Measurements from ENCODE around the gene RAD51B.

RAD51B gene

DNA sequence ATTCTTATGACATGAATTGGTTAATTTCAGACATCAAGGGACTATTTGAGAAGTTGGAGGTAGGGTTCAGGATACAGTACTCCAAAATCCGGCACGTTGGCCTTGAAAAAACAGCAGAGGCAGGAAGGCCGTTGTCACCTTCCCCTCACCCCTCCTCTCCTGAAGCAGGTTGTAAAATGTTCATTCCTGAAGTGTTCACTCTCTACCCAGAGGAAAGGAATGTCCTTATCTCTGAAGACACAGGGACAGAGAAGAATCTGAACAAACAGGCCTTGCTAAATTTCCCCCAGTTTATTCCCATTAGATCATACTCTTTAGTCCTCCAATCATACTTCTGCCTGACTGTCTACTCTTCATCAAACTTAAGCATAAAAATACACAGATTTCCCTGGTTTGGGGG is 659.7 kb downstream of the RAD51B start:
- DNase-seq (ENCODE audit: insufficient read length, low spot score) (no peak), FAIRE-seq (no peak)
- TF ChIP-seq, protein P1, sequence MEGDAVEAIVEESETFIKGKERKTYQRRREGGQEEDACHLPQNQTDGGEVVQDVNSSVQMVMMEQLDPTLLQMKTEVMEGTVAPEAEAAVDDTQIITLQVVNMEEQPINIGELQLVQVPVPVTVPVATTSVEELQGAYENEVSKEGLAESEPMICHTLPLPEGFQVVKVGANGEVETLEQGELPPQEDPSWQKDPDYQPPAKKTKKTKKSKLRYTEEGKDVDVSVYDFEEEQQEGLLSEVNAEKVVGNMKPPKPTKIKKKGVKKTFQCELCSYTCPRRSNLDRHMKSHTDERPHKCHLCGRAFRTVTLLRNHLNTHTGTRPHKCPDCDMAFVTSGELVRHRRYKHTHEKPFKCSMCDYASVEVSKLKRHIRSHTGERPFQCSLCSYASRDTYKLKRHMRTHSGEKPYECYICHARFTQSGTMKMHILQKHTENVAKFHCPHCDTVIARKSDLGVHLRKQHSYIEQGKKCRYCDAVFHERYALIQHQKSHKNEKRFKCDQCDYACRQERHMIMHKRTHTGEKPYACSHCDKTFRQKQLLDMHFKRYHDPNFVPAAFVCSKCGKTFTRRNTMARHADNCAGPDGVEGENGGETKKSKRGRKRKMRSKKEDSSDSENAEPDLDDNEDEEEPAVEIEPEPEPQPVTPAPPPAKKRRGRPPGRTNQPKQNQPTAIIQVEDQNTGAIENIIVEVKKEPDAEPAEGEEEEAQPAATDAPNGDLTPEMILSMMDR (IDR thresholded peaks at IDR 0.05; ENCODE audit: insufficient read depth, missing control alignments) = no peak

DNA sequence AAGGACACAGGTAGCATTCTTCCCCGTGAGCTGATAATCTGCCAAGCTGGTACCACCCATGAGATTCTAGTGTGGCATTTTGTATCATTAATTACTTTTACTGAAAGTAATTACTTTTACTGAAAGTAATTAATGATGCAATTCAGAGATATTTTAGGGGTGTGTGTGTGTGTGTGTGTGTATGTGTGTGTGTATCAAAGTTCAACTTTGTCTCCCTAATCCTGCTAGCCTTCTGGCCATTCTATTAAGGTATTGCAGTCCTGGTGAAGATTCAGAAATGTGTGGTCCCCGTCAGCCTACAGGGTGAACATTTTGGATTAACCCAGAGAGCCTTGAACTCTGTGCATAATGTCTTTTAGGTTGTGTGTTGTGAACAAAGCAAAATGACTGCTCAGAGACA is 662.4 kb downstream of the RAD51B start:
- no peak for FAIRE-seq
- TF ChIP-seq, protein P1 (IDR thresholded peaks at IDR 0.05; ENCODE audit: insufficient read depth, missing control alignments) = no peak

DNA sequence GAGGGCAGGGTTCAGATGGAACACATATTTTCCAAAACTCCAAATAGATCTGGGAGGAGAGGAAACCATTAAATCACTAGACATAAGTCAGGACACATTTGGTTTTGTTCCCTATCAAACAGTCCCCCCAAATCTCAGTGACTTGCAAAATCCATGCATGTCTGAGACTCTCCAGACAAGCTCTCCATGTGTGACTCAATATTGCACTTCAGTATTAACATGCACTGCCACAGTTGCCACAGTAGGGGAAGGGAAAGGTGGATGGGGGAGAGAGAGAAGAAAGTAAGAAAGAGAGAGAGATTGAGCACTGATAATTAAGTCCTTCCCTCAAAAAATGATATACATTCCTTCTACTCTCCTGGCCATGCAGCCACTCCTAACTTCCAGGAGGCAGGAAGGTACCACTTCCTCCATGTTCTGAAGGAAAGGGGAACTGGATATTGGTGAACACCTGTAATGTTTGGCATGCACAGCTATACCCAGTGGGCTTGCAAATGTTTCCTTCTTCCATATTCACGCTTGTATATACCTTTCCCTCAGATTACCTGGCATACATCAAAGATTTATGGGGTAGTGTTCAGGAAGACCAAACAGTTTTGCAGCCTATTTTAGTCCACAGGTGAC is 663.3 kb downstream of the RAD51B start:
- no peak for FAIRE-seq
- TF ChIP-seq, protein P1 (IDR thresholded peaks at IDR 0.05; ENCODE audit: insufficient read depth, missing control alignments) = no peak
- DNase-seq (ENCODE audit: insufficient read length, low spot score) = no peak

More for the DNA sequence above, 662.4 kb downstream of the RAD51B start:
- DNase-seq (ENCODE audit: insufficient read length, low spot score) = no peak

DNA sequence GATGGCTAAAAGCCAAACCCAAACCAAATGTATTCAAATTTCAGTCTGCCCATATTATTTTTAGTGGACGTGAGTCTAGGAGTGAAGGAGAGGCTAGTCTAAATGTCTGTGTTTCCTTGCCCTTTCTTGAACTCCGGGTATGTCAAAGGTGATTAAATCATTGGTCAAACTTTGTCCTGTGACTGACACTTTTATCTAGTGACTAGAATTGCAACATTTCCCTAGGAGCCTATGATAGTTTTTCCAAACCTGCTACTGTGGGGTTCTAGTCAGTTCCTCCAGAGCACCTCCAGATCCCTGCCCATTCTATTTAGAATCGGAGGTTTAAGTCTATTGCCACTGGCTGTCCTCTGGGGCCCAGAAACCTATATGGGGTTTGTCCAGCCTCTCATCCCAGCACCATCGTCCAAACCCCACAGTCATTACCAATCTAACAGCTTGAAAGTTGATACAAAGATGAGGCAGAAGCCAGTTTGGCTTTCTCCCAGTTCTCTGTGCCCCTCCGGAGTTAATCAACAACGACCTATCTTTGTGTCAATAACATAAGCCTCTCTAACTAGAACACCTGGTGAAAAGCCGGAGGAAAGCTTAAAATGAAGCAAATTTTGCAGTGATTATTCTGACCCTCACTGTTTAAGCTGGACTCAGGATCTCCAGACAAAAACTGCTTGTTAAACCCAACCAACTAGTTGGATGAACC is 666.6 kb downstream of the RAD51B start:
- TF ChIP-seq, protein P1 (IDR thresholded peaks at IDR 0.05; ENCODE audit: insufficient read depth, missing control alignments) = no peak
- no peak for FAIRE-seq
- no peak for DNase-seq (ENCODE audit: insufficient read length, low spot score)

DNA sequence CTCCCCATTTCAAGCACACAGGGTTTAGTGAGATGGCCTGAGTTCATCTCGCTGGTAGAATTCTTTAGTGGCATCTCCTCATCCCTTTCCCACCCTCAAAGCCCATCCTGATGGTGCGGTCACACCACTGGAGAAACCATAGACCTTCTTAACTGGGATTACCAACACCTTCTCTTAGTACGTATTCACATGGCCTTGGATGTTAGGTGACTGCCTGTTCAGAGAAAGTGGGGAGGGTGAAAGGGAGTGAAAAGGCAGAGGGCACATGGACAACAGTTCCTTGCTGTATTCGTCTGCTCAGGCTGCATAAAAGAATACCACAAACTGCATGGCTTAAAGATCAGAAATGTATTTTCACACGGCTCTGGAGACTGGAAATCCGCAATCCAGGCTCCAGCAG is 667.2 kb downstream of the RAD51B start:
- no peak for FAIRE-seq
- TF ChIP-seq, protein P1 (IDR thresholded peaks at IDR 0.05; ENCODE audit: insufficient read depth, missing control alignments) = no peak
- no peak for DNase-seq (ENCODE audit: insufficient read length, low spot score)

DNA sequence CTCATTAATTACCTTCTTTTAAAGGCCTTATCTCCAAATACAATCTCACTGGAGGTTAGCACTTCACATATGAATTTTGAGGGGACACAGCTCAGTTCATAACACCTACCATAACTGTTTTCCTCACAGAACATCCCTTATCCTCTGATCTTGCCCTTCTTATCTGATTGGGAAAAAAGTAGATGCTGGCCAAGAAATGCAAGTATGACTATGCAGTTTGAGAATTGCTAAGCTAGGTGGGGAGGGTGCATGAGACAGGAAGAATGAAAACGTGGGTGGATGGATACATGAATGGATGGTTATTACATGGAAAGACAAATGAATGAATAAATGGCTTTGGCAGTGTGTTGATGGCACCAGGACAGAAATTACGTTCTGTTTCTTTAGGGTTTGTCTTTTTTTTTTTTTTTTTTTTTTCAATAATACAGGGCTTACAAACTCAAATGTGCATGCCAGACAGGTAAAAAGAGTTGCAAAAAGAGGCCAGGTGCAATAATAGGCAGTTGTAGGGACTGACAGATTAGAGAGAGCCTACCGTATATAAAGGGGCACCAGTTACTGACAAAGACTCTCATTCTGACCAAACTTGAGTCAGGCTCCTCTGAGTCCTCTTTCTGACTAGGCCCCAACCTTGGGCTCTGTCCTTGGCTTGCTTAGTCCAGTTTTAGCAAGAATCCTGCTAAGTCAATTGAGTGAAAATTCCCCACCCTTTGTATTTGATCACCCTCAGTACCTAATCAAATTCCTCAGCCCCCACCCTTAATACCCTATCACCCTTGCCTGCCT is 668.4 kb downstream of the RAD51B start:
- no peak for FAIRE-seq
- DNase-seq (ENCODE audit: insufficient read length, low spot score) = no peak
- TF ChIP-seq, protein P1 (IDR thresholded peaks at IDR 0.05; ENCODE audit: insufficient read depth, missing control alignments) = no peak
